ENCODE data around the gene MYO15B.

DNA sequence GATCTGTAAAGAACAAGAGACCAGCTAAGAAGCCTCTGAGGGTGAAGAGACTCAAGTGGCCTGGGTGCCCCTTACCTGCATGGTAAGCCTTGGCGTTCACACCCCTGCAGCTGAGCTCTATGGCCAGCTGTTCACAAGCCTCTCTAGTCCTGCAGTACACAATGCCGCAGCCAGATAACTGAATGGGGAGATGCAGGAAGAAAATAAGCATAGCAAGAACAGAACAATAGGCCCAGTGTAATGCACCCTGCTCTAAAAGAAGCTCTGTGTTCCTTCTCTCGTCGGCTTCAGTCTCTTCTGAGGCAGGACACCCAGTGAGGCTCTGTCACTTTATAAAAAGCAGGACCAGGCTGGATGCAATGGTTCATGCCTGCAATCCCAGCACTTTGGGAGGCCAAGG is 73.9 kb downstream of the MYO15B start:
- TF ChIP-seq, protein P1, sequence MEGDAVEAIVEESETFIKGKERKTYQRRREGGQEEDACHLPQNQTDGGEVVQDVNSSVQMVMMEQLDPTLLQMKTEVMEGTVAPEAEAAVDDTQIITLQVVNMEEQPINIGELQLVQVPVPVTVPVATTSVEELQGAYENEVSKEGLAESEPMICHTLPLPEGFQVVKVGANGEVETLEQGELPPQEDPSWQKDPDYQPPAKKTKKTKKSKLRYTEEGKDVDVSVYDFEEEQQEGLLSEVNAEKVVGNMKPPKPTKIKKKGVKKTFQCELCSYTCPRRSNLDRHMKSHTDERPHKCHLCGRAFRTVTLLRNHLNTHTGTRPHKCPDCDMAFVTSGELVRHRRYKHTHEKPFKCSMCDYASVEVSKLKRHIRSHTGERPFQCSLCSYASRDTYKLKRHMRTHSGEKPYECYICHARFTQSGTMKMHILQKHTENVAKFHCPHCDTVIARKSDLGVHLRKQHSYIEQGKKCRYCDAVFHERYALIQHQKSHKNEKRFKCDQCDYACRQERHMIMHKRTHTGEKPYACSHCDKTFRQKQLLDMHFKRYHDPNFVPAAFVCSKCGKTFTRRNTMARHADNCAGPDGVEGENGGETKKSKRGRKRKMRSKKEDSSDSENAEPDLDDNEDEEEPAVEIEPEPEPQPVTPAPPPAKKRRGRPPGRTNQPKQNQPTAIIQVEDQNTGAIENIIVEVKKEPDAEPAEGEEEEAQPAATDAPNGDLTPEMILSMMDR (conservative IDR thresholded peaks at IDR 0.05; ENCODE audit: low read depth, low read length): no peak
- no peak for TF ChIP-seq EZH2phosphoT487 (IDR thresholded peaks at IDR 0.05; ENCODE audit: borderline replicate concordance, low read length)
- TF ChIP-seq EZH2 (IDR thresholded peaks at IDR 0.05; ENCODE audit: low read length, unreplicated experiment): no peak

Data from PC-3 (cell line).